WTC11 (cell line): ENCODE data around the gene PREX1. TPM values are rescaled to one million over a fixed set of nuclear protein-coding genes. Genes with fewer than 3 reads are reported as not detected.

ENCODE experiments used
- ATAC-seq: fragments of 200-7000 bp; cut with Tn5 transposase; 2 replicates; pipeline ENCODE4 v1.10.0; 2021; ENCODE audit warnings: mild to moderate bottlenecking, moderate library complexity
- CTCF ChIA-PET: fragments of 300-600 bp; sonication (Branson Sonifier 250); formaldehyde crosslinking; loops from one replicate; lab custom pipeline; 2021; ENCODE audit warnings: antibody characterized with exemption; lab: Charles Lee
- POLR2A ChIA-PET: fragments of 350-600 bp; sonication (Branson Sonifier 250); formaldehyde crosslinking; loops from one replicate; lab custom pipeline; 2021; ENCODE audit warnings: antibody characterized with exemption; lab: Charles Lee
- DNase-seq: peaks from one replicate; pipeline ENCODE4 v3.0.0; 2021; ENCODE audit warnings: low spot score
- H3K27ac Mint-ChIP-seq: 2 replicates; pipeline ENCODE4 v1.8.0; 2021; ENCODE audit warnings: mixed read lengths
- H3K27me3 Mint-ChIP-seq: 2 replicates; pipeline ENCODE4 v1.8.0; 2021; ENCODE audit warnings: low read depth, mild to moderate bottlenecking, moderate library complexity, mixed read lengths
- H3K36me3 Mint-ChIP-seq: 2 replicates; pipeline ENCODE4 v1.8.0; 2021; ENCODE audit warnings: mixed read lengths
- H3K4me1 Mint-ChIP-seq: 2 replicates; pipeline ENCODE4 v1.8.0; 2022; ENCODE audit warnings: mixed read lengths
- H3K4me3 Mint-ChIP-seq: 2 replicates; pipeline ENCODE4 v1.8.0; 2021; ENCODE audit warnings: mild to moderate bottlenecking, moderate library complexity, mixed read lengths
- H3K9me3 Mint-ChIP-seq: 2 replicates; pipeline ENCODE4 v1.8.0; 2021; ENCODE audit warnings: mixed read lengths
- E2F5 ChIP-seq: sonication (generic); formaldehyde crosslinking; IDR thresholded peaks from 2 replicates; pipeline ENCODE4 v1.8.1; 2022; ENCODE audit warnings: mild to moderate bottlenecking, moderate library complexity, missing genetic modification reagents
- ERG ChIP-seq: fragments of 250-450 bp; sonication (Bioruptor Pico); IDR thresholded peaks from 2 replicates; pipeline ENCODE4 v1.8.0; 2021; ENCODE audit warnings: mild to moderate bottlenecking
- ESRRA ChIP-seq: sonication (generic); formaldehyde crosslinking; IDR thresholded peaks from 2 replicates; pipeline ENCODE4 v1.8.1; 2022; ENCODE audit warnings: mild to moderate bottlenecking, missing genetic modification reagents, borderline replicate concordance
- ETV6 ChIP-seq: sonication (generic); formaldehyde crosslinking; IDR thresholded peaks from 2 replicates; pipeline ENCODE4 v1.8.1; 2022; ENCODE audit warnings: mild to moderate bottlenecking, missing genetic modification reagents
- HMGXB4 ChIP-seq: sonication (generic); formaldehyde crosslinking; IDR thresholded peaks from 2 replicates; pipeline ENCODE4 v1.8.1; 2023; ENCODE audit warnings: mild to moderate bottlenecking, moderate library complexity, missing genetic modification reagents
- MAX ChIP-seq: sonication (generic); formaldehyde crosslinking; IDR thresholded peaks from 2 replicates; pipeline ENCODE4 v1.8.0; 2022; ENCODE audit warnings: mild to moderate bottlenecking, missing genetic modification reagents
- NFATC4 ChIP-seq: fragments of 250-450 bp; sonication (Bioruptor Pico); IDR thresholded peaks from 2 replicates; pipeline ENCODE4 v1.9.0; 2021; ENCODE audit warnings: mild to moderate bottlenecking
- PRRX2 ChIP-seq: fragments of 250-450 bp; sonication (Bioruptor Pico); IDR thresholded peaks from 2 replicates; pipeline ENCODE4 v1.8.0; 2021; ENCODE audit warnings: mild to moderate bottlenecking
- SMAD3 ChIP-seq: sonication (generic); formaldehyde crosslinking; IDR thresholded peaks from 2 replicates; pipeline ENCODE4 v1.8.0; 2022; ENCODE audit warnings: missing genetic modification reagents, mild to moderate bottlenecking, borderline replicate concordance
- SMAD4 ChIP-seq: sonication (generic); formaldehyde crosslinking; IDR thresholded peaks from 2 replicates; pipeline ENCODE4 v1.8.0; 2022; ENCODE audit warnings: mild to moderate bottlenecking, missing genetic modification reagents
- TCF7 ChIP-seq: sonication (generic); formaldehyde crosslinking; IDR thresholded peaks from 2 replicates; pipeline ENCODE4 v1.8.0; 2022; ENCODE audit warnings: mild to moderate bottlenecking, low read depth, missing genetic modification reagents, moderate library complexity
- ZNF281 ChIP-seq: sonication (generic); formaldehyde crosslinking; IDR thresholded peaks from 2 replicates; pipeline ENCODE4 v1.8.0; 2023; ENCODE audit warnings: mild to moderate bottlenecking, missing genetic modification reagents
- ZNF425 ChIP-seq: fragments of 250-450 bp; sonication (Bioruptor Pico); conservative IDR thresholded peaks from 2 replicates; pipeline ENCODE4 v1.9.0; 2021; ENCODE audit warnings: mild to moderate bottlenecking
- ZNF512 ChIP-seq: sonication (generic); formaldehyde crosslinking; IDR thresholded peaks from 2 replicates; pipeline ENCODE4 v1.8.1; 2022; ENCODE audit warnings: missing genetic modification reagents, borderline replicate concordance
- ZNF671 ChIP-seq: fragments of 250-450 bp; sonication (Bioruptor Pico); IDR thresholded peaks from 2 replicates; pipeline ENCODE4 v1.8.0; 2021; ENCODE audit warnings: mild to moderate bottlenecking
- total RNA-seq: library from RNA; stranded (reverse); gene quantifications from 3 replicates; pipeline ENCODE4 v1.2.3, GENCODE V29; 2021
- TF ChIP-seq, protein P1 (sequence below): fragments of 250-450 bp; sonication (Bioruptor Pico); IDR thresholded peaks from 2 replicates; pipeline ENCODE4 v1.9.0; 2021; ENCODE audit warnings: mild to moderate bottlenecking
- TF ChIP-seq, protein P2 (sequence below): sonication (generic); formaldehyde crosslinking; conservative IDR thresholded peaks from 2 replicates; pipeline ENCODE4 v1.8.1; 2023; ENCODE audit warnings: mild to moderate bottlenecking, low read depth, missing genetic modification reagents, moderate library complexity
- TF ChIP-seq, protein P3 (sequence below): sonication (generic); formaldehyde crosslinking; conservative IDR thresholded peaks from 2 replicates; pipeline ENCODE4 v1.8.1; 2022; ENCODE audit warnings: mild to moderate bottlenecking, missing genetic modification reagents
- TF ChIP-seq, protein P4 (sequence below): sonication (generic); formaldehyde crosslinking; IDR thresholded peaks from 2 replicates; pipeline ENCODE4 v1.8.0; 2023; ENCODE audit warnings: missing genetic modification reagents
- TF ChIP-seq, protein P5 (sequence below): sonication (generic); formaldehyde crosslinking; IDR thresholded peaks from 2 replicates; pipeline ENCODE4 v1.8.1; 2023; ENCODE audit warnings: mild to moderate bottlenecking, missing genetic modification reagents, moderate library complexity

The PREX1 gene
- total RNA-seq, 1 experiment from 2014 or later = 17.3 TPM

DNA sequence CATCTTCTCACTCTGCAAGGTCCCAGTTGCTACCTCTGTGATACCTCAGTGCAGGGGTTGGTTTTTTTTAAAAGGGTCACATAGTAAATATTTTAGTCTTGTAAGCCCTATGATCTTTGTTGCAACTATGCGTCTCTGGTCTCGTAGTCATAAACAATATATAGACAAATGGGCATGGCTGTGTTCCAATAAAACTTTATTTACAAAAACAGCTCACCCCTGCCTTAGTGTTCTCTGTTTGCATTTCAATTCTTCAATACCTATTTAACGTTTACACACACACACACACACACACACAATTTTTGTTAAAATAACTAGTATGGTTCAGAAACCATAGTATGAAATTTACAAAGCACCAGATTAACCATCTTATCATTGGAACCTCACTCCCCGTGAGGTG, 216.8 kb downstream of the PREX1 start (continued):
- TF ChIP-seq PRRX2 (no peak), ZNF425 (CRISPR knock-in tag) (no peak), E2F5 (no peak), SMAD3 (CRISPR knock-in tag) (no peak), SMAD4 (no peak), ETV6 (CRISPR knock-in tag) (no peak), NFATC4 (CRISPR knock-in tag) (no peak), ESRRA (CRISPR knock-in tag) (no peak)
- TF ChIP-seq, protein P1, sequence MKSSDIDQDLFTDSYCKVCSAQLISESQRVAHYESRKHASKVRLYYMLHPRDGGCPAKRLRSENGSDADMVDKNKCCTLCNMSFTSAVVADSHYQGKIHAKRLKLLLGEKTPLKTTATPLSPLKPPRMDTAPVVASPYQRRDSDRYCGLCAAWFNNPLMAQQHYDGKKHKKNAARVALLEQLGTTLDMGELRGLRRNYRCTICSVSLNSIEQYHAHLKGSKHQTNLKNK (CRISPR knock-in tag) = no peak
- TF ChIP-seq, protein P2, sequence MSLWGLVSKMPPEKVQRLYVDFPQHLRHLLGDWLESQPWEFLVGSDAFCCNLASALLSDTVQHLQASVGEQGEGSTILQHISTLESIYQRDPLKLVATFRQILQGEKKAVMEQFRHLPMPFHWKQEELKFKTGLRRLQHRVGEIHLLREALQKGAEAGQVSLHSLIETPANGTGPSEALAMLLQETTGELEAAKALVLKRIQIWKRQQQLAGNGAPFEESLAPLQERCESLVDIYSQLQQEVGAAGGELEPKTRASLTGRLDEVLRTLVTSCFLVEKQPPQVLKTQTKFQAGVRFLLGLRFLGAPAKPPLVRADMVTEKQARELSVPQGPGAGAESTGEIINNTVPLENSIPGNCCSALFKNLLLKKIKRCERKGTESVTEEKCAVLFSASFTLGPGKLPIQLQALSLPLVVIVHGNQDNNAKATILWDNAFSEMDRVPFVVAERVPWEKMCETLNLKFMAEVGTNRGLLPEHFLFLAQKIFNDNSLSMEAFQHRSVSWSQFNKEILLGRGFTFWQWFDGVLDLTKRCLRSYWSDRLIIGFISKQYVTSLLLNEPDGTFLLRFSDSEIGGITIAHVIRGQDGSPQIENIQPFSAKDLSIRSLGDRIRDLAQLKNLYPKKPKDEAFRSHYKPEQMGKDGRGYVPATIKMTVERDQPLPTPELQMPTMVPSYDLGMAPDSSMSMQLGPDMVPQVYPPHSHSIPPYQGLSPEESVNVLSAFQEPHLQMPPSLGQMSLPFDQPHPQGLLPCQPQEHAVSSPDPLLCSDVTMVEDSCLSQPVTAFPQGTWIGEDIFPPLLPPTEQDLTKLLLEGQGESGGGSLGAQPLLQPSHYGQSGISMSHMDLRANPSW (CRISPR knock-in tag) = no peak

DNA sequence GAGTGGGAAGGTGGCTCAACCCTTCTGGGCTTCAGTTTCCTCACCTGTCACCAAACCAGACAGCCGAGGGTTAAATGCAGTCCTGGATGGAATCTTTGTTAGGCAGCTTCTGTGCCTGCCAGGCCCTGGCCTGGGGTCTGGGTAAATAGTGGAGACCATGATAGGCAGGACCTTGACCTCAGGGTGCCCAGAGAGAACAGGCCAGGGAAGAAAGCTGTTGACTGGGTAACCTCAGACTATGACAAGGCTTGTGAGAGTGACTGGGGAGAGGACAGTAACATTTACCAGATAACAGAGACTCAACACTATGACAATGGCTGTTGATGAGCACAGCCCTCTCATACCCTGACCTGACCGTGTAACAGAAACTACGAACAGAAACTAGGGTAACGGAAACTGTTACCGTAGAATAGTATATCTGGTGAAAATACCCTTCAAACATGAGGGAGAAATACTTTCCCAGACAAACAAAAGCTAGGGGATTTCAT, 218.3 kb downstream of the PREX1 start:
- Mint-ChIP-seq H3K36me3 (no peaks in the 10 kb centered on the region), H3K4me3 (no peak overlapping the region), H3K27me3 (no peaks in the 10 kb centered on the region; the same call in 1 of the 2 replicates), H3K9me3 (no peaks in the 10 kb centered on the region), H3K27ac (no peak overlapping the region), H3K4me1 (peaks cover 11% of the 10 kb centered on the region)
- ATAC-seq (no peak), DNase-seq (no peak)
- CTCF ChIA-PET = interaction anchor here (1.0 to 2.8 kb wide), 2 partner anchors 11 to 946 kb away, joined by 3 to 9 read pairs; no protein-coding TSS in a partner anchor
- POLR2A ChIA-PET = no interaction called here
- TF ChIP-seq ZNF281 (CRISPR knock-in tag) = no peak
- TF ChIP-seq HMGXB4 (CRISPR knock-in tag) = no peak
- TF ChIP-seq, protein P3, sequence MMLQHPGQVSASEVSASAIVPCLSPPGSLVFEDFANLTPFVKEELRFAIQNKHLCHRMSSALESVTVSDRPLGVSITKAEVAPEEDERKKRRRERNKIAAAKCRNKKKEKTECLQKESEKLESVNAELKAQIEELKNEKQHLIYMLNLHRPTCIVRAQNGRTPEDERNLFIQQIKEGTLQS = no peak
- TF ChIP-seq, protein P4, sequence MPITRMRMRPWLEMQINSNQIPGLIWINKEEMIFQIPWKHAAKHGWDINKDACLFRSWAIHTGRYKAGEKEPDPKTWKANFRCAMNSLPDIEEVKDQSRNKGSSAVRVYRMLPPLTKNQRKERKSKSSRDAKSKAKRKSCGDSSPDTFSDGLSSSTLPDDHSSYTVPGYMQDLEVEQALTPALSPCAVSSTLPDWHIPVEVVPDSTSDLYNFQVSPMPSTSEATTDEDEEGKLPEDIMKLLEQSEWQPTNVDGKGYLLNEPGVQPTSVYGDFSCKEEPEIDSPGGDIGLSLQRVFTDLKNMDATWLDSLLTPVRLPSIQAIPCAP (CRISPR knock-in tag) = no peak
- TF ChIP-seq ZNF671 (CRISPR knock-in tag) = no peak
- TF ChIP-seq ERG (CRISPR knock-in tag) = no peak
- TF ChIP-seq, protein P5, sequence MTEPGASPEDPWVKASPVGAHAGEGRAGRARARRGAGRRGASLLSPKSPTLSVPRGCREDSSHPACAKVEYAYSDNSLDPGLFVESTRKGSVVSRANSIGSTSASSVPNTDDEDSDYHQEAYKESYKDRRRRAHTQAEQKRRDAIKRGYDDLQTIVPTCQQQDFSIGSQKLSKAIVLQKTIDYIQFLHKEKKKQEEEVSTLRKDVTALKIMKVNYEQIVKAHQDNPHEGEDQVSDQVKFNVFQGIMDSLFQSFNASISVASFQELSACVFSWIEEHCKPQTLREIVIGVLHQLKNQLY = no peak
- TF ChIP-seq TCF7 (CRISPR knock-in tag) = no peak
- TF ChIP-seq MAX (CRISPR knock-in tag) = no peak
- no peak for TF ChIP-seq ZNF512 (CRISPR knock-in tag)
